ENCODE data around the gene SPOCK2. TPM values are rescaled to one million over a fixed set of nuclear protein-coding genes. Genes with fewer than 3 reads are reported as not detected.

The SPOCK2 gene
- total and polyA plus RNA-seq, 2 donors (not counting 1 experiment from before 2014, with no cell fraction given) = 39.1 to 139 TPM

DNA sequence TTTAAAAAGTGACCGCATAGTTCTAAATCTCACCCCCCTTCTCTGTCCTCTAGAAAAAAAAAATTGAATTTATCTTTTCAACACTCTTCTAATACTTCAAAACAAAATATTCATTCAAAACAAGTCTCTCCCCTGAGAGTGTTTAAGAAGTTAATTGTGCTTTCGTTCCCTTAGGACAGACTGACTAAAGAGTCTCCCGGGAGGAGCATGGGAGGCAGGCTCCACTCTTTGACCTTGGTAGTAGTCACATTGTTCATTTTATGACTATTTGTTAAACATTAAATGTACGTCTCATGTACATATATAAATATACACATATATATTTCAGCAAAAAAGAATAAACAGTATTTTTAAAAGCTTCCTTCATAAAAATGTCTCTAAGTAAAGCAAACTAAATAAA lies 35.3 kb upstream of the SPOCK2 start:
- WGBS (ENCODE audit: insufficient coverage) = no CpG with 5 or more reads among the region's 4 CpGs
- H3K36me3 ChIP-seq (replicated peaks in 1 of 2; ENCODE audit: control extremely low read depth in 1 of 2, control insufficient read depth in 1 of 2, extremely low read depth in 1 of 2, insufficient read depth in 2 of 2, low read length in 1 of 2) = peaks cover 4 to 29% of the 10 kb centered on the region in 2 experiments
- H3K27me3 ChIP-seq (replicated peaks in 1 of 4; ENCODE audit: control extremely low read depth in 1 of 4, control insufficient read depth in 3 of 4, insufficient read depth in 4 of 4, low read length in 3 of 4) = no peaks in the 10 kb centered on the region
- Mint-ChIP-seq H3K27ac (no peak overlapping the region), H3K4me3 (no peak overlapping the region), H3K9me3 (ENCODE audit: insufficient read depth) (no peaks in the 10 kb centered on the region), H3K4me1 (no peaks in the 10 kb centered on the region), H3K27me3 (no peaks in the 10 kb centered on the region)
- no peak for ATAC-seq (ENCODE audit: low read depth)
- no peak overlapping the region for H3K9ac ChIP-seq (ENCODE audit: low read length)
- H3K4me1 ChIP-seq (ENCODE audit: control insufficient read depth in 2 of 2, insufficient read depth in 2 of 2, low read length in 2 of 2) = no peaks in the 10 kb centered on the region
- TF ChIP-seq, protein P1, sequence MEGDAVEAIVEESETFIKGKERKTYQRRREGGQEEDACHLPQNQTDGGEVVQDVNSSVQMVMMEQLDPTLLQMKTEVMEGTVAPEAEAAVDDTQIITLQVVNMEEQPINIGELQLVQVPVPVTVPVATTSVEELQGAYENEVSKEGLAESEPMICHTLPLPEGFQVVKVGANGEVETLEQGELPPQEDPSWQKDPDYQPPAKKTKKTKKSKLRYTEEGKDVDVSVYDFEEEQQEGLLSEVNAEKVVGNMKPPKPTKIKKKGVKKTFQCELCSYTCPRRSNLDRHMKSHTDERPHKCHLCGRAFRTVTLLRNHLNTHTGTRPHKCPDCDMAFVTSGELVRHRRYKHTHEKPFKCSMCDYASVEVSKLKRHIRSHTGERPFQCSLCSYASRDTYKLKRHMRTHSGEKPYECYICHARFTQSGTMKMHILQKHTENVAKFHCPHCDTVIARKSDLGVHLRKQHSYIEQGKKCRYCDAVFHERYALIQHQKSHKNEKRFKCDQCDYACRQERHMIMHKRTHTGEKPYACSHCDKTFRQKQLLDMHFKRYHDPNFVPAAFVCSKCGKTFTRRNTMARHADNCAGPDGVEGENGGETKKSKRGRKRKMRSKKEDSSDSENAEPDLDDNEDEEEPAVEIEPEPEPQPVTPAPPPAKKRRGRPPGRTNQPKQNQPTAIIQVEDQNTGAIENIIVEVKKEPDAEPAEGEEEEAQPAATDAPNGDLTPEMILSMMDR (IDR thresholded peaks at IDR 0.05) = no peak
- no peak for TF ChIP-seq EZH2 (IDR thresholded peaks at IDR 0.05; ENCODE audit: borderline replicate concordance, insufficient read depth, low read depth, low read length, poor library complexity, severe bottlenecking)
- H2AFZ ChIP-seq (ENCODE audit: insufficient read depth, low read depth, low read length, poor library complexity, severe bottlenecking) = no peak overlapping the region
- H3K4me3 ChIP-seq (ENCODE audit: control extremely low read depth in 1 of 5, extremely low read depth in 1 of 5, insufficient read depth in 1 of 5, low read depth in 2 of 5, low read length in 4 of 5) = no peak overlapping the region
- no peak for DNase-seq
- peaks cover 6% of the 10 kb centered on the region for H3K79me2 ChIP-seq (ENCODE audit: control insufficient read depth, insufficient read depth, low read length)
- ChIA-PET CTCF (interaction anchor here (5.8 to 11.2 kb wide), 2 partner anchors 99 to 217 kb away, joined by 90 to 333 read pairs; no protein-coding TSS in a partner anchor), POLR2A (no interaction called here)
- H3K4me2 ChIP-seq (replicated peaks; ENCODE audit: low read depth, low read length, poor library complexity, severe bottlenecking) = no peak overlapping the region
- no peaks in the 10 kb centered on the region for H4K20me1 ChIP-seq (ENCODE audit: control insufficient read depth, insufficient read depth, low read length, poor library complexity, severe bottlenecking)
- H3K27ac ChIP-seq (ENCODE audit: low read length in 2 of 2) = no peak overlapping the region
- H3K9me3 ChIP-seq (ENCODE audit: control extremely low read depth in 1 of 3, control insufficient read depth in 2 of 3, insufficient read depth in 1 of 3, low read length in 2 of 3) = no peaks in the 10 kb centered on the region
- intact Hi-C loops (cut with micrococcal nuclease) = no loop called here

DNA sequence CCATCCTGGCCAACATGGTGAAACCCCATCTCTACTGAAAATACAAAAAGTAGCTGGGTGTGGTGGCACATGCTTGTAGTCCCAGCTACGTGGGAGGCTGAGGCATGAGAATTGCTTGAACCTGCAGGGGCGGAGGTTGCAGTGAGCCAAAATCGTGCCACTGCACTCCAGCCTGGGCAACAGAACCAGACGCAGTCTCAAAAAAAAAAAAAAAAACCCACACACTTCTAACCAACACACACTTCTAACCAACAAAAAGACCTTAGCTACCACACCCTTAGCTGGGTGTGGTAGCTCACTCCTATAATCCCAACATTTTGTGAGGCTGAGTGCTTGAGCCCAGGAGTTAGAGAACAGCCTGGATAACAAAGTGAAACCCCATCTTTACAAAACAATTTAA lies 33.9 kb upstream of the SPOCK2 start:
- H3K27me3 ChIP-seq (replicated peaks in 1 of 4; ENCODE audit: control extremely low read depth in 1 of 4, control insufficient read depth in 3 of 4, insufficient read depth in 4 of 4, low read length in 3 of 4) = no peaks in the 10 kb centered on the region
- Mint-ChIP-seq H3K27me3 (no peaks in the 10 kb centered on the region), H3K4me1 (no peaks in the 10 kb centered on the region)

More for the DNA sequence above, 33.9 kb upstream of the SPOCK2 start:
- ChIA-PET POLR2A (no interaction called here), CTCF (interaction anchor here (0.7 to 1.4 kb wide), 4 partner anchors 27 to 210 kb away, joined by 3 to 4 read pairs (median 3); no protein-coding TSS in a partner anchor)
- Histone ChIP-seq H3K4me2 (replicated peaks; ENCODE audit: low read depth, low read length, poor library complexity, severe bottlenecking) (no peak overlapping the region), H3K4me3 (ENCODE audit: control extremely low read depth in 1 of 5, extremely low read depth in 1 of 5, insufficient read depth in 1 of 5, low read depth in 2 of 5, low read length in 4 of 5) (no peak overlapping the region), H3K27ac (ENCODE audit: low read length in 2 of 2) (no peak overlapping the region), H2AFZ (ENCODE audit: insufficient read depth, low read depth, low read length, poor library complexity, severe bottlenecking) (no peak overlapping the region), H4K20me1 (ENCODE audit: control insufficient read depth, insufficient read depth, low read length, poor library complexity, severe bottlenecking) (no peaks in the 10 kb centered on the region), H3K79me2 (ENCODE audit: control insufficient read depth, insufficient read depth, low read length) (peaks cover 6% of the 10 kb centered on the region), H3K36me3 (replicated peaks in 1 of 2; ENCODE audit: control extremely low read depth in 1 of 2, control insufficient read depth in 1 of 2, extremely low read depth in 1 of 2, insufficient read depth in 2 of 2, low read length in 1 of 2) (peaks cover 5 to 23% of the 10 kb centered on the region in 2 experiments), H3K4me1 (ENCODE audit: control insufficient read depth in 2 of 2, insufficient read depth in 2 of 2, low read length in 2 of 2) (no peaks in the 10 kb centered on the region), H3K9ac (ENCODE audit: low read length) (no peak overlapping the region), H3K9me3 (ENCODE audit: control extremely low read depth in 1 of 3, control insufficient read depth in 2 of 3, insufficient read depth in 1 of 3, low read length in 2 of 3) (no peaks in the 10 kb centered on the region)
- 100% methylated on average over 1 of the region's 4 CpGs for WGBS (ENCODE audit: insufficient coverage)
- TF ChIP-seq EZH2 (IDR thresholded peaks at IDR 0.05; ENCODE audit: borderline replicate concordance, insufficient read depth, low read depth, low read length, poor library complexity, severe bottlenecking) = no peak
- TF ChIP-seq, protein P1 (IDR thresholded peaks at IDR 0.05) = no peak
- ATAC-seq (ENCODE audit: low read depth) (no peak), DNase-seq (no peak)
- H3K27ac Mint-ChIP-seq = no peak overlapping the region
- intact Hi-C loops (cut with micrococcal nuclease) = no loop called here
- no peaks in the 10 kb centered on the region for H3K9me3 Mint-ChIP-seq (ENCODE audit: insufficient read depth)
- H3K4me3 Mint-ChIP-seq = no peak overlapping the region

Measured in B cell (primary cell).